Urinary bladder (tissue), 4 donors: ENCODE results near the gene NT5C2. TPM values are rescaled to one million over a fixed set of nuclear protein-coding genes. Genes with fewer than 3 reads are reported as not detected.
"Not testable (repeated sequence)": the region's sequence is repeated elsewhere in the genome, so short reads cannot be mapped to it uniquely, and the experiment has no call there.

Source experiments
- DNase-seq: peaks from one replicate; pipeline ENCODE4 v3.0.0-alpha.2; 2015; ENCODE audit errors: extremely low spot score
- H3K27ac ChIP-seq: one replicate; pipeline ENCODE4 v1.5.1; 2013; ENCODE audit warnings: low read depth, mild to moderate bottlenecking, moderate library complexity
- H3K36me3 ChIP-seq: one replicate; pipeline ENCODE4 v1.6.1; 2013; ENCODE audit warnings: mild to moderate bottlenecking, moderate library complexity; ENCODE audit not compliant: insufficient read depth
- H3K4me1 ChIP-seq: one replicate; pipeline ENCODE4 v1.6.1; 2013; ENCODE audit warnings: mild to moderate bottlenecking, moderate library complexity; ENCODE audit not compliant: insufficient read depth
- H3K4me3 ChIP-seq: one replicate; pipeline ENCODE4 v1.5.1; 2013; ENCODE audit warnings: low read depth, low read length
- WGBS: extraction: QIAGEN DNeasy Blood & Tissue Kit; methylation state at CpG from one replicate; pipeline ENCODE4 v1.1.7; 2013; 5-methylcytosine and 5-hydroxymethylcytosine counted together
- polyA plus RNA-seq: library from polyadenylated mRNA; stranded (reverse); fragments of 200-250 nt; gene quantifications from one replicate; pipeline ENCODE4 v1.2.3, GENCODE V29; 2013
- total RNA-seq: library from RNA; depleted of rRNA; stranded (reverse); fragments of >200 nt; gene quantifications from one replicate; pipeline ENCODE4 v1.2.3, GENCODE V29; 2014
- donor health status: healthy with polysubstance abuse.
- donor health status: healthy.

NT5C2 gene
- total and polyA plus RNA-seq, 2 donors: 51.5 to 162 TPM

DNA sequence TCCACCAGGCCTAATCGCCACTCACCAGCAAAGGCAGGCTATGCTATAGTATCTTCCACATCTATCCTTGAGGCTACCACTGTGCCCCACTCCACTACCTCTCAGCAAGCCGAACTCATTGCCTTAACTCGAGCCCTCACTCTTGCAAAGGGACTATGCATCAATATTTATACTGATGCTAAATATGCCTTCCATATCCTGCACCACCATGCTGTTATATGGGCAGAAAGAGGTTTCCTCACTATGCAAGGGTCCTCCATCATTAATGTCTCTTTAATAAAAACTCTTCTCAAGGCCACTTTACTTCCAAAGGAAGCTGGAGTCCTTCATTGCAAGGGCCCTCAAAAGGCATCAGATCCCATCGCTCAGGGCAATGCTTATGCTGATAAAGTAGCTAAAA lies 17.2 kb upstream of the NT5C2 start:
- not testable (repeated sequence) for H3K27ac ChIP-seq, H3K4me1 ChIP-seq, DNase-seq, H3K36me3 ChIP-seq, H3K4me3 ChIP-seq
- 93% methylated on average over 4 of the region's 4 CpGs for WGBS

DNA sequence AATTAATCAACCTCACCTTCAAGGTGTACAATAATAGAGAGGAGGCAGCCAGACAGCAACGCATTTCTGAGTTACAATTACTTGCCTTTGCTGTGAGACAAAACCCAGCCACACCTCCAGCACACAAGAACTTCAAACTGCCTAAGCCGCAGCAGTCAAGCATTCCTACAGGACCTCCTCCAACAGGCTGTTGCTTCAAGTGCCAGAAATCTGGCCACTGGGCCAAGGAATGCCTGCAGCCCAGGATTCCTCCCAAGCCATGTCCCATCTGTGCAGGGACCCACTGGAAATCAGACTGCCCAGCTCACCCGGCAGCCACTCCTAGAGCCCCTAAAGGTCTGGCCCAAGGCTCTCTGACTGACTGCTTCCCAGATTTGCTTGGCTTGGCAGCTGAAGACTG lies 14.6 kb upstream of the NT5C2 start:
- not testable (repeated sequence) for H3K4me1 ChIP-seq, H3K36me3 ChIP-seq, DNase-seq, H3K27ac ChIP-seq, H3K4me3 ChIP-seq
- WGBS: 34% methylated on average over 3 of the region's 3 CpGs

- DNase-seq: no peak
- Histone ChIP-seq H3K36me3 (no peaks in the 10 kb centered on the region), H3K4me3 (no peak overlapping the region), H3K27ac (no peak overlapping the region), H3K4me1 (no peaks in the 10 kb centered on the region)
- WGBS: 44% methylated on average over 2 of the region's 2 CpGs
These were observed 14.1 kb upstream of the NT5C2 start for GRCh38 chr10:103207141-103207540.

DNA sequence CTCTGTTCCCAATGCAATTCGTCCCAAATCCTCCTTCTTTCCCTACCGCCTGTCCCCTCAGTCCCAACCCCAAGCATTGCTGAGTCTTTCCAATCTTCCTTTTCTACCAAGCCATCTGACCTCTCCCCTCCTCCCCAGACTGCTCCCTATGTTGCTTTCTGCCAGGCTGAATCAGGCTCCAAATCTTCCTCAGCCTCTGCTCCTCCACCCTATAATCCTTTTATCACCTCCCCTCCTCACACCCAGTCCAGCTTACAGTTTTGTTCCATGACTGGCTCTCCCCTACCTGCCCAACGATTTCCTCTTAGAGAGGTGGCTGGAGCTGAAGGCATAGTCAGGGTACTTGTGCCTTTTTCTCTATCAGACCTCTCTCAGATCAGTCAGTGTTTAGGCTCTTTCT lies 13.6 kb upstream of the NT5C2 start:
- 68% methylated on average over 3 of the region's 3 CpGs for WGBS
- not testable (repeated sequence) for H3K4me1 ChIP-seq, DNase-seq, H3K27ac ChIP-seq, H3K4me3 ChIP-seq, H3K36me3 ChIP-seq

GRCh38 chr10:103205401-103205800 lies 12.3 kb upstream of the NT5C2 start:
- DNase-seq, H3K27ac ChIP-seq, H3K4me3 ChIP-seq, H3K36me3 ChIP-seq, H3K4me1 ChIP-seq: not testable (repeated sequence)
- WGBS: 73% methylated on average over 4 of the region's 4 CpGs

- 62% methylated on average over 8 of the region's 8 CpGs for WGBS
- Histone ChIP-seq H3K4me3 (no peak overlapping the region), H3K4me1 (no peaks in the 10 kb centered on the region), H3K36me3 (no peaks in the 10 kb centered on the region), H3K27ac (no peak overlapping the region)
- no peak for DNase-seq
These were observed 11.5 kb upstream of the NT5C2 start for GRCh38 chr10:103204353-103205255.

DNA sequence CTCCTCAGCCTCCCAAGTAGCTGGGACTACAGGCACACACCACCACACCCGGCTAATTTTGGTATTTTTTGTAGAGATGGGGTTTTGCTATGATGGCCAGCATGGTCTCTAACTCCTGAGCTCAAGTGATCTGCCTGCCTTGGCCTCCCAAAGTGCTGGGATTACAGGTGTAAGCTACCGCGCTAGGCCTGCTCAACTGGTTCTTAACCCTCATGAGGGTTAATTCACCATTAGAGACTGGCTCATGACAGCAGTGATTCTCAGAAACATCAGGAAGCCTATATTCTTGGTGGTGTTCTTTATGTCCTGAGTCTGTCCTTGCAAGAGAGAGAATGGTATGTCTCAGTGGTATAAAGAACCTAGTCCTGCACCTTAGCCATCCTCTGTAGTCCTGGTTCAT lies 10.4 kb upstream of the NT5C2 start:
- Histone ChIP-seq H3K4me1 (no peaks in the 10 kb centered on the region), H3K36me3 (no peaks in the 10 kb centered on the region), H3K27ac (no peak overlapping the region), H3K4me3 (no peak overlapping the region)
- WGBS: 97% methylated on average over 3 of the region's 3 CpGs
- DNase-seq: no peak

GRCh38 chr10:103202319-103202718 lies 9.2 kb upstream of the NT5C2 start:
- Histone ChIP-seq H3K36me3 (no peaks in the 10 kb centered on the region), H3K4me3 (no peak overlapping the region), H3K4me1 (no peaks in the 10 kb centered on the region), H3K27ac (no peak overlapping the region)
- DNase-seq: no peak
- 85% methylated on average over 7 of the region's 7 CpGs for WGBS

DNA sequence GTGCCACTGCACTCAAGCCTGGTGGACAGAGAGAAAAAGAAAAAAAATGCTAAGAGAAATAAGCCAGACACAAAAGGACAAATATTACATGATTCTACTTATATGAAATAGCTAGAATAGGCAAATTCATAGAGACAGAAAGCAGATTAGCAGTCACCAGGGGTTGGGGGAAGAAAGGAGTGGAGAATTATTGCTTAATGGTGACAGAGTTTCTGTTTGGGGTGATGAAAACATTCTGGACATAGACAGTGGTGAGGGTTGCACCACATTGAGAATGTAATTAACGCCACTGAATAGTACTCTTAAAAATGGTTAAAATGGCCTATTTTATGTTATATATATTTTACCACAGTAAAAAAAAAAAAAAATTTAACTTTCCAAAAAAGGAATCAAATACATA lies 6.4 kb upstream of the NT5C2 start:
- no peaks in the 10 kb centered on the region for H3K4me1 ChIP-seq
- H3K4me3 ChIP-seq: no peak overlapping the region
- no peak overlapping the region for H3K27ac ChIP-seq
- DNase-seq: no peak
- no peaks in the 10 kb centered on the region for H3K36me3 ChIP-seq
- WGBS: 93% methylated on average over 1 of the region's 1 CpG

GRCh38 chr10:103198648-103199047 lies 5.6 kb upstream of the NT5C2 start:
- no peak overlapping the region for H3K27ac ChIP-seq
- DNase-seq: no peak
- H3K4me3 ChIP-seq: no peak overlapping the region
- 86% methylated on average over 8 of the region's 8 CpGs for WGBS
- H3K4me1 ChIP-seq: no peaks in the 10 kb centered on the region
- no peaks in the 10 kb centered on the region for H3K36me3 ChIP-seq

GRCh38 chr10:103197903-103198302 lies 4.8 kb upstream of the NT5C2 start:
- 64% methylated on average over 2 of the region's 2 CpGs for WGBS
- Histone ChIP-seq H3K4me3 (no peak overlapping the region), H3K27ac (no peak overlapping the region), H3K4me1 (no peaks in the 10 kb centered on the region), H3K36me3 (no peaks in the 10 kb centered on the region)
- no peak for DNase-seq

DNA sequence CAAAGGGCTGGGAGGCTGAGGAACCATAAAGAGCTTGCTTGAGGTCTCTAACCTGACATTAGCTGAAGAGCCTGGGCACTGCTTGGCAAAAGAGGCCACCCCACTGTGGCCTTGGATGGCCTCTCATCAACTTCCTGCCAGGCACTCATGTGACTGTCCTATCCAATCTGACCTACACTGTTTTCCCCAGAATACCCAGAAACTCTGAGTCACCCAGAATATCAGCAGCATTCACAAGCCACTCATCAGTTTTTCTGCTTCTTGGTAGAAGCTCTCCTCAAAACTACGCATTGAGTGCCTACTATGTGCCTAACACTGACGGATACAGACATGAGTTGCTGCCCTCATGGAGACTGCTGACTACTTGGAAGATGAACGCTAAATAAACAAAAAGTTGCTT lies 4.1 kb upstream of the NT5C2 start:
- Histone ChIP-seq H3K27ac (no peak overlapping the region), H3K4me3 (no peak overlapping the region), H3K4me1 (no peaks in the 10 kb centered on the region), H3K36me3 (no peaks in the 10 kb centered on the region)
- WGBS: 68% methylated on average over 3 of the region's 3 CpGs
- DNase-seq: no peak

DNA sequence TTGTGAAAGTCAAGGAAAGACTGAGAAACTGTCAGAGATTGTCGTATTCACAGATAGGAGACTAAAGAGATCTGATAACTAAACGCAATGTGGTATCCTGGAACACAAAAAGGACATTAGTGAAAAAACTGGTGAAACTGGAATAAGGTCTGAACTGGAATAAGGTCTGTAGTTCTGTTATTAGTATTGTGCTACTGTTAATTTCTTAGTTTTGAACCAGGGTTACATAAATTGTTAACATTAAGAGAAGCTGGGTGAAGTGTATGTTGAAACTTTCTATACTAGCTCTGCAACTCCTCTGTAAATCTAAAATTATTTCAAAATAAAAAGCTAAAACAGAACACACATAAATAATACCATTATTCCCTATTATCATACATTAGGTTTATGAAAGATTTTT lies 3.4 kb upstream of the NT5C2 start:
- WGBS: 71% methylated on average over 2 of the region's 2 CpGs
- Histone ChIP-seq H3K36me3 (no peaks in the 10 kb centered on the region), H3K4me3 (no peak overlapping the region), H3K27ac (no peak overlapping the region), H3K4me1 (no peaks in the 10 kb centered on the region)
- DNase-seq: no peak

GRCh38 chr10:103193820-103194529 lies 903 bp upstream of the NT5C2 start:
- no peaks in the 10 kb centered on the region for H3K4me1 ChIP-seq

More at GRCh38 chr10:103193820-103194529, 903 bp upstream of the NT5C2 start:
- DNase-seq: no peak
- 57% methylated on average over 14 of the region's 14 CpGs for WGBS
- Histone ChIP-seq H3K27ac (no peak overlapping the region), H3K4me3 (no peak overlapping the region), H3K36me3 (no peaks in the 10 kb centered on the region)
